ENCODE measurements around the gene UBAP2. TPM values are rescaled to one million over a fixed set of nuclear protein-coding genes. Genes with fewer than 3 reads are reported as not detected.

Gene UBAP2
- total RNA-seq, 1 experiment from 2014 or later: 62.5 TPM

DNA sequence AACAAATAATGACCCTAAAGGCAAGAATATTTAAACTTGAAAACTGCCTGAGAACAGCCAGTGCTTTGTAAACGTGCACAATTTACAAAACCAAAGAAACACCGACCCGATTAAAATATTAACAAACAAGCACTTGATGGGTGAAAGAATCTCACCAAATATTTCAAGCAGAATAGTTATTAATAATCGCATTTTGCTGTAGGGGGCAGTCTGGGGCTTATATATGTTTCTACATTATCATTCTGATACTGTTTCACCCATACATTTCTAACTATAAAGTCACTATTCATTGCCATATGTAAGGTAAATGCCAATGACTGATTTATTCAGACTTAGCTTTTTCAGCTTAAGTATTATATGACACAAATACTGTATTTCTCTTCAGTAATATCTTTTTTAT, 37.7 kb downstream of the UBAP2 start:
- Histone ChIP-seq H3K27me3 (replicated peaks; ENCODE audit: insufficient read depth, low read depth, low read length, poor library complexity) (no peaks in the 10 kb centered on the region), H3K4me1 (ENCODE audit: insufficient read depth, low read length, poor library complexity, severe bottlenecking) (no peaks in the 10 kb centered on the region), H3K9me3 (ENCODE audit: low read depth, low read length, poor library complexity, severe bottlenecking) (no peaks in the 10 kb centered on the region), H3K27ac (ENCODE audit: low read depth, low read length, poor library complexity, severe bottlenecking) (no peak overlapping the region), H3K36me3 (ENCODE audit: insufficient read depth, low read length, poor library complexity, severe bottlenecking) (peaks cover 7% of the 10 kb centered on the region), H3K4me3 (ENCODE audit: low read depth, low read length, poor library complexity, severe bottlenecking) (no peak overlapping the region)
- TF ChIP-seq EZH2 (IDR thresholded peaks at IDR 0.05; ENCODE audit: borderline replicate concordance, low read depth, low read length, poor library complexity, severe bottlenecking) (no peak), CTCF (conservative IDR thresholded peaks at IDR 0.05; ENCODE audit: low read depth, low read length) (peak; percentile 46)
- ChIA-PET CTCF (no interaction called here), POLR2A (ENCODE audit: low non-redundant PET) (no interaction called here)
- intact Hi-C loops (cut with micrococcal nuclease; ENCODE audit: unreplicated experiment): no loop called here
- DNase-seq (ENCODE audit: low spot score): peak; percentile 17
- BruUV-seq (replicated peaks): no TSS peak

DNA sequence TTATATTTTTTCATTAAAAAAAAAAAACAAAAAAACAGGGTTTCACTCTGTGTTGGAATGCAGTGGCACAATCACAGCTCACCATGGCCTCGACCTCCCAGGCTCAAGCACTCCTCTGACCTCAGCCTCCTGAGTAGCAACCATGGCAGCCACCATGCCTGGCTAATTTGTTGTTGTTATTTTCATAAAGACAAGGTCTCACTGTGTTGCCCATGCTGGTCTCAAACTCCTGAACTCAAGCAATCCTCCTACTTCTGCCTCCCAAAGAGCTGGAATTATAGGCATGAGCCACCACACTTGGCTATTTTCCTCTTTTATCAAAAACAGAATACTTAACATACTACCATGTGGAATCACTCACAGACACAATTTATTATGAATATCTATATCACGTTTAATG, 46.7 kb downstream of the UBAP2 start:
- ChIA-PET CTCF (no interaction called here), POLR2A (ENCODE audit: low non-redundant PET) (no interaction called here)
- H3K36me3 ChIP-seq (ENCODE audit: insufficient read depth, low read length, poor library complexity, severe bottlenecking): peaks cover 14% of the 10 kb centered on the region
- no peaks in the 10 kb centered on the region for H3K9me3 ChIP-seq (ENCODE audit: low read depth, low read length, poor library complexity, severe bottlenecking)
- no peak for DNase-seq (ENCODE audit: low spot score)
- intact Hi-C loops (cut with micrococcal nuclease; ENCODE audit: unreplicated experiment): no loop called here
- TF ChIP-seq CTCF (conservative IDR thresholded peaks at IDR 0.05; ENCODE audit: low read depth, low read length): no peak
- TF ChIP-seq EZH2 (IDR thresholded peaks at IDR 0.05; ENCODE audit: borderline replicate concordance, low read depth, low read length, poor library complexity, severe bottlenecking): no peak
- no peak overlapping the region for H3K4me3 ChIP-seq (ENCODE audit: low read depth, low read length, poor library complexity, severe bottlenecking)
- no TSS peak for BruUV-seq (replicated peaks)
- H3K4me1 ChIP-seq (ENCODE audit: insufficient read depth, low read length, poor library complexity, severe bottlenecking): no peaks in the 10 kb centered on the region
- no peak overlapping the region for H3K27ac ChIP-seq (ENCODE audit: low read depth, low read length, poor library complexity, severe bottlenecking)
- no peaks in the 10 kb centered on the region for H3K27me3 ChIP-seq (replicated peaks; ENCODE audit: insufficient read depth, low read depth, low read length, poor library complexity)

- intact Hi-C loops (cut with micrococcal nuclease; ENCODE audit: unreplicated experiment): no loop called here
- ChIA-PET POLR2A (ENCODE audit: low non-redundant PET) (no interaction called here), CTCF (no interaction called here)
These were observed 47.4 kb downstream of the UBAP2 start for GRCh38 chr9:34001298-34001697.

More at GRCh38 chr9:34001298-34001697, 47.4 kb downstream of the UBAP2 start:
- no peak overlapping the region for H3K4me3 ChIP-seq (ENCODE audit: low read depth, low read length, poor library complexity, severe bottlenecking)
- H3K36me3 ChIP-seq (ENCODE audit: insufficient read depth, low read length, poor library complexity, severe bottlenecking): peaks cover 19% of the 10 kb centered on the region
- H3K27ac ChIP-seq (ENCODE audit: low read depth, low read length, poor library complexity, severe bottlenecking): no peak overlapping the region
- H3K27me3 ChIP-seq (replicated peaks; ENCODE audit: insufficient read depth, low read depth, low read length, poor library complexity): no peaks in the 10 kb centered on the region
- BruUV-seq (replicated peaks): no TSS peak
- no peaks in the 10 kb centered on the region for H3K9me3 ChIP-seq (ENCODE audit: low read depth, low read length, poor library complexity, severe bottlenecking)
- TF ChIP-seq CTCF (conservative IDR thresholded peaks at IDR 0.05; ENCODE audit: low read depth, low read length) (no peak), EZH2 (IDR thresholded peaks at IDR 0.05; ENCODE audit: borderline replicate concordance, low read depth, low read length, poor library complexity, severe bottlenecking) (no peak)
- DNase-seq (ENCODE audit: low spot score): no peak
- H3K4me1 ChIP-seq (ENCODE audit: insufficient read depth, low read length, poor library complexity, severe bottlenecking): no peaks in the 10 kb centered on the region
